Endothelial cell of umbilical vein (primary cell): ENCODE measurements around the gene MAPRE2. TPM values are rescaled to one million over a fixed set of nuclear protein-coding genes. Genes with fewer than 3 reads are reported as not detected.

Experiments
- BruUV-seq: library from RNA; stranded (reverse); fragments of 400-500 nt; replicated peaks from 2 replicates; lab custom pipeline; 2021; lab: Mats Ljungman, UMichigan
- CTCF ChIA-PET: fragments of 300-600, 350-600 bp; sonication (Branson Sonifier 250); formaldehyde crosslinking; loops from one replicate; lab custom pipeline; 2021; ENCODE audit warnings: antibody characterized with exemption, inconsistent platforms; lab: Charles Lee
- POLR2A ChIA-PET: fragments of 300-600, 350-600 bp; sonication (Branson Sonifier 250); formaldehyde crosslinking; loops from one replicate; lab custom pipeline; 2021; ENCODE audit warnings: antibody characterized with exemption, inconsistent platforms; lab: Charles Lee
- DNase-seq: peaks from one replicate; pipeline ENCODE4 v3.0.0-alpha.2; 2011; ENCODE audit warnings: low read depth, low spot score
- FAIRE-seq: peaks from 2 replicates; lab custom pipeline; 2011; peaks lifted over from hg19 to GRCh38; lab: Jason Lieb, UNC
- H2AFZ ChIP-seq: 2 replicates; pipeline ENCODE4 v1.6.0; 2012; ENCODE audit warnings: low read depth, low read length, control low read depth, inconsistent platforms
- H3K27ac ChIP-seq: 2 replicates; pipeline ENCODE4 v1.5.1; 2011; ENCODE audit warnings: low read depth, mild to moderate bottlenecking, control low read depth, low read length, moderate library complexity; ENCODE audit not compliant: insufficient read depth
- H3K27me3 ChIP-seq, 2 experiments: 2 replicates each; pipeline versions ENCODE4 v1.6.0 to v1.6.1; 2011; ENCODE audit warnings: low read length in 2 of 2, mixed read lengths in 1 of 2; ENCODE audit not compliant: control insufficient read depth in 2 of 2, insufficient read depth in 2 of 2
- H3K36me3 ChIP-seq, 2 experiments: 2 replicates in 1 of 2; 3 replicates in 1 of 2; pipeline ENCODE4 v1.5.1; 2011; ENCODE audit warnings: low read length in 2 of 2, mild to moderate bottlenecking in 1 of 2, moderate library complexity in 1 of 2; ENCODE audit not compliant: control insufficient read depth in 2 of 2, insufficient read depth in 2 of 2; ENCODE audit errors: extremely low read depth in 1 of 2
- H3K4me1 ChIP-seq: 3 replicates; pipeline ENCODE4 v1.5.1; 2011; ENCODE audit warnings: mild to moderate bottlenecking, low read length; ENCODE audit not compliant: control insufficient read depth, insufficient read depth; ENCODE audit errors: extremely low read depth
- H3K4me2 ChIP-seq: 2 replicates; pipeline ENCODE4 v1.6.1; 2011; ENCODE audit warnings: low read length, control low read depth, mixed read lengths; ENCODE audit not compliant: insufficient read depth
- H3K4me3 ChIP-seq, 3 experiments: fragments of 200-600 bp in 1 of 3; sonication (generic), shearing (Covaris generic) in 1 of 3; replicated peaks in 1 of 3; 2 replicates each; pipeline ENCODE4 v1.5.1; 2011 to 2016; ENCODE audit warnings: control low read depth in 3 of 3, low read length in 3 of 3, mild to moderate bottlenecking in 2 of 3, inconsistent platforms in 1 of 3, low read depth in 1 of 3, moderate library complexity in 1 of 3; ENCODE audit not compliant: insufficient read depth in 1 of 3
- H3K79me2 ChIP-seq: 2 replicates; pipeline ENCODE4 v1.6.0; 2012; ENCODE audit warnings: low read length, inconsistent platforms; ENCODE audit not compliant: control insufficient read depth, insufficient read depth
- H3K9ac ChIP-seq: replicated peaks from 2 replicates; pipeline ENCODE3; 2011; ENCODE audit warnings: low read length, control low read depth; ENCODE audit not compliant: insufficient read depth; ENCODE audit errors: extremely low read depth
- H3K9me1 ChIP-seq: replicated peaks from 3 replicates; pipeline ENCODE4 v1.6.0; 2011; ENCODE audit warnings: mild to moderate bottlenecking, low read length; ENCODE audit not compliant: control insufficient read depth, insufficient read depth; ENCODE audit errors: extremely low read depth
- H3K9me3 ChIP-seq: replicated peaks from 2 replicates; pipeline ENCODE4 v1.5.1; 2012; ENCODE audit warnings: low read length, inconsistent platforms; ENCODE audit not compliant: control insufficient read depth, insufficient read depth
- H4K20me1 ChIP-seq: replicated peaks from 2 replicates; pipeline ENCODE3; 2011; ENCODE audit warnings: mild to moderate bottlenecking, low read length; ENCODE audit not compliant: control insufficient read depth, insufficient read depth; ENCODE audit errors: extremely low read depth
- CTCF ChIP-seq, 2 donors: IDR thresholded peaks; 1 replicate in 1 of 2; 2 replicates in 1 of 2; pipeline ENCODE4 v1.5.1; 2011; ENCODE audit warnings: low read length in 2 of 2, mild to moderate bottlenecking in 2 of 2, moderate library complexity in 2 of 2, control low read depth in 1 of 2, inconsistent platforms in 1 of 2, low read depth in 1 of 2; ENCODE audit not compliant: insufficient read depth in 1 of 2; ENCODE audit errors: extremely low read depth in 1 of 2
- EZH2 ChIP-seq: IDR thresholded peaks from 2 replicates; pipeline ENCODE4 v1.6.1; 2012; ENCODE audit warnings: borderline replicate concordance, low read depth, mild to moderate bottlenecking, moderate library complexity, low read length, inconsistent platforms; ENCODE audit not compliant: severe bottlenecking
- FOS ChIP-seq: IDR thresholded peaks from 2 replicates; pipeline ENCODE4 v1.6.1; 2011; ENCODE audit warnings: mild to moderate bottlenecking, low read length, moderate library complexity, borderline replicate concordance; ENCODE audit not compliant: insufficient read depth
- GATA2 ChIP-seq: IDR thresholded peaks from 2 replicates; pipeline ENCODE4 v1.7.0; 2011; ENCODE audit warnings: low read depth, mild to moderate bottlenecking, moderate library complexity, mixed read lengths, low read length; ENCODE audit not compliant: insufficient read length, insufficient read depth
- JUN ChIP-seq: IDR thresholded peaks from 2 replicates; pipeline ENCODE4 v1.6.1; 2011; ENCODE audit warnings: borderline replicate concordance, low read depth; ENCODE audit not compliant: insufficient read length, insufficient read depth
- MAX ChIP-seq: IDR thresholded peaks from 2 replicates; pipeline ENCODE4 v1.6.1; 2011; ENCODE audit not compliant: insufficient read depth, insufficient read length
- MYC ChIP-seq: IDR thresholded peaks from one replicate; pipeline ENCODE4 v1.6.1; 2011; ENCODE audit warnings: mild to moderate bottlenecking, low read depth, low read length
- POLR2A ChIP-seq: IDR thresholded peaks from 2 replicates; pipeline ENCODE4 v1.6.1; 2012; ENCODE audit warnings: low read depth, mild to moderate bottlenecking, control low read depth, low read length
- POLR2AphosphoS5 ChIP-seq: IDR thresholded peaks from 2 replicates; pipeline ENCODE4 v1.6.1; 2012; ENCODE audit warnings: low read depth, mild to moderate bottlenecking, control low read depth, low read length, moderate library complexity; ENCODE audit not compliant: insufficient read depth
- dilution Hi-C: fragments of 300-500 bp; cut with MboI; formaldehyde crosslinking; loops from one replicate; pipeline ENCODE4 v1.15.0; 2019; ENCODE audit warnings: low sequenced_read_pairs; ENCODE audit not compliant: extremely low pct_ligation_motif_present
- intact Hi-C: fragments of 100-400 bp; cut with micrococcal nuclease; formaldehyde crosslinking; loops from one replicate; pipeline ENCODE4 v1.10.0; 2022
- polyA plus RNA-seq, 4 experiments: library from polyadenylated mRNA; depleted of rRNA in 3 of 4; stranded (reverse) in 3 of 4; unstranded in 1 of 4; fragments of >200 nt; gene quantifications; 2 replicates each; pipeline versions ENCODE4 v1.2.1 to v1.2.3, GENCODE V29; 2011 to 2012; ENCODE audit warnings: missing spikeins in 1 of 4
- total RNA-seq: library from RNA; stranded (reverse); gene quantifications from 2 replicates; pipeline ENCODE4 v1.2.3, GENCODE V29; 2021

Gene MAPRE2
- total and polyA plus RNA-seq, 2 donors (not counting 3 experiments of a cell fraction or from before 2014, with no cell fraction given) = 117 to 148 TPM

GRCh38 chr18:35055726-35056125 lies 14.5 kb downstream of the MAPRE2 start:
- Histone ChIP-seq H3K4me2 (no peak overlapping the region), H3K9me1 (peaks cover 2% of the 10 kb centered on the region), H2AFZ (no peak overlapping the region), H3K9ac (no peak overlapping the region), H3K27me3 (no peaks in the 10 kb centered on the region), H4K20me1 (peaks cover 23% of the 10 kb centered on the region), H3K4me3 (no peak overlapping the region), H3K27ac (no peak overlapping the region), H3K9me3 (no peaks in the 10 kb centered on the region), H3K36me3 (no peaks in the 10 kb centered on the region), H3K79me2 (peaks cover 85% of the 10 kb centered on the region), H3K4me1 (no peaks in the 10 kb centered on the region)
- DNase-seq (no peak), FAIRE-seq (no peak)
- POLR2A ChIA-PET = no interaction called here
- TF ChIP-seq EZH2 (no peak), JUN (no peak), FOS (no peak), MYC (no peak), POLR2A (no peak), GATA2 (no peak), POLR2AphosphoS5 (no peak), CTCF (IDR thresholded peaks at IDR 0.05; ENCODE audit: extremely low read depth in 1 of 2, insufficient read depth in 1 of 2, low read depth in 1 of 2, low read length in 2 of 2) (no peak), MAX (no peak)
- BruUV-seq = no TSS peak
- CTCF ChIA-PET = no interaction called here
- intact Hi-C loops = no loop called here
- dilution Hi-C loops = no loop called here
